ENCODE data around the gene NEGR1.
A peak's percentile ranks its signal among the peaks of the same experiment; 100 is the strongest.

NEGR1 gene

GRCh38 chr1:71676979-71677925, 605.1 kb downstream of the NEGR1 start:
- DNase-seq: no peak

DNA sequence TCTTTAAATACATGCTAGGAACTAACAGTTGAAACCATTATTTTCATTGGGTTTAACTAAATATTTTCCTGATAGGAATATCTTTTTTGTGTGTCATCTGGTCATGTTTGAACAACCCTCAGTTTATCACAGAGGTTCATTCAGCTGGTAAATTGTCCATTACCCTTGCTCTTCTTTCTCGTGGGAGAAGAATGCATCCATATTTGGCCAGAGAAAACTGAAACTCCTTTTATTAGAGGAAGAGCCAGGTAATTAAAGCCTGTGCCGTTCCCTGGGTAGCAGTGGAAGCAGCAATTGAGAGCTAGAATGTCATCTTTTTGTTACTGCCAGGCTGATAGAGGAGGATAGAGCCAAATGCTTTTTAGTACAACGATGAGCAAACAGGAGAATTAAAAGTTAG, 614.3 kb downstream of the NEGR1 start:
- intact Hi-C loops (cut with DNase I): no loop called here
- DNase-seq: no peak

More at GRCh38 chr1:71676979-71677925, 605.1 kb downstream of the NEGR1 start:
- intact Hi-C loops (cut with DNase I): no loop called here

DNA sequence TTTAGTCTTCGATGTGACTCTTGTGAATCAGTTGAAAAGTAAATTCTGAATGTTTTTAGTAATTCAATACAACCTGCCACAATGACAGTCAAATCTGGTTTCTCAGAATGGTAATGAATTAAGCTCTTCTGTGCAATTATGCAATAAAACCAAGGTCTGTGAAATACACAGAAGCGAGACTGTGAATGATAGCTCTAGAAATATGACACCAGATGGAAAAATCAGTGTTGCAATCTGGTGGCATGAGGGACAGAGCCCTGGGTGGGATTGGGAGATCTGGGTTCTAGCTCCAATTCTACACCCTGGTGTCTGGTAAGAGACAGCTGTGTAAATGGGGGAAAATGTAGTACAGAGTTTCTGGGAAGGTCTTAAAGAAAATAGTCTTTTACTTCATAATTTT, 615.1 kb downstream of the NEGR1 start:
- intact Hi-C loops (cut with DNase I): no loop called here
- DNase-seq: no peak

GRCh38 chr1:71666609-71667008, 615.7 kb downstream of the NEGR1 start:
- intact Hi-C loops (cut with DNase I): no loop called here
- no peak for DNase-seq

DNA sequence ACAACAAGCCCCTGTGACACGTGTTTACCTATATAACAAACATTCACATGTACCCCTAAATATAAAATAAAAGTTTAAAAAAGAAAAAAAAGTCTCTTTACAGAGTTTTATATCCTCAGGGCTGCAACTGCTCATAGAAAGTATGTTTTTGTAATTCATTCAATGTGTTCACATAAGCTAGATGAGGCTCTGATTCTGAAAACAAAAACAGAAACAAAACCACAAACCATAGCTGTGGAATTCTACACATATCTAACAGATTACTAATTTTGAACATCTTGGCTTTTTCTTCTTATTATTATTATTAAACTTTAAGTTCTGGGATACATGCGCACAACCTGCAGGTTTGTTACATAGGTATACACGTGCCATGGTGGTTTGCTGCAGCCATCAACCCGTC, 621.9 kb downstream of the NEGR1 start:
- DNase-seq: no peak
- intact Hi-C loops (cut with DNase I): no loop called here

GRCh38 chr1:71657891-71658679, 624.3 kb downstream of the NEGR1 start:
- no peak for DNase-seq
- intact Hi-C loops (cut with DNase I): no loop called here

GRCh38 chr1:71656902-71657301, 625.4 kb downstream of the NEGR1 start:
- no peak for DNase-seq
- intact Hi-C loops (cut with DNase I): no loop called here

- intact Hi-C loops (cut with DNase I): no loop called here
- DNase-seq: no peak
Measured at GRCh38 chr1:71655604-71656003, 626.7 kb downstream of the NEGR1 start.

DNA sequence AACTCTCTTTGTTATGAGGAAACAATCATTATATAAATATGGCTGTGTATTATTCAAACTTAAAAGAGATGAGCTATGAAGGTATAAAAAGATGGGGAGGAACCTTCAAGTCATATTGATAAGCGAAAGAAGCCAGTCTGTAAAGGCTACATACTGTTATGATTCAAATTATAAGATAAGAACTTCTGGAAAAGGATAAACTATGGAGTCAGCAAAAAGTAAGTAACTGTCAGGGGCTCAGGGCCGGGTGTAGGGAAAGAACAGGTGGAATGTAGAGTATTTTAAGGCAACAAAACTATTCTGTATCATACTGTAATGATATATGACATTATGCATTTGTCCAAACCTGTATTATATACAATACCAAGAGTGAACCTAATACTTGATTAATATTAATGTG, 628.4 kb downstream of the NEGR1 start:
- intact Hi-C loops (cut with DNase I): no loop called here
- no peak for DNase-seq

DNA sequence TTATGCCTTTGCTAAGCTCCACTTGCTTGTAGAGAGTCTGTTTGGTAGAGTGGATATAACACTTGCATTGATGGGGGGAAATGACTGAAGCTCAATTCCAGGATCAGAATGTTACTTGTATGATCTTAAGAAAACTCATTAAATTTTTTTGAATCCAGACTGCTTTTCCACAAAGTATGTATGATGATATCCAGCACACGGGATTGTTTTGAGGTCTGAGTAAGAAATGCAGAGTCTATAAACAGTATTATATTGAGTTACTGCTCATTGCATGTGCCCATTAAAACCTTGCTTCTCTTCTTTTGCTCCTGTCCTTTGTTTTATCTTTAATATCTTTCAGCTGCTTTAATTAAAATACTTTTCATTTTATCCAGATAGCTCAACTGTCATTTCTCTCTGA, 631.1 kb downstream of the NEGR1 start:
- no peak for DNase-seq
- intact Hi-C loops (cut with DNase I): no loop called here

DNA sequence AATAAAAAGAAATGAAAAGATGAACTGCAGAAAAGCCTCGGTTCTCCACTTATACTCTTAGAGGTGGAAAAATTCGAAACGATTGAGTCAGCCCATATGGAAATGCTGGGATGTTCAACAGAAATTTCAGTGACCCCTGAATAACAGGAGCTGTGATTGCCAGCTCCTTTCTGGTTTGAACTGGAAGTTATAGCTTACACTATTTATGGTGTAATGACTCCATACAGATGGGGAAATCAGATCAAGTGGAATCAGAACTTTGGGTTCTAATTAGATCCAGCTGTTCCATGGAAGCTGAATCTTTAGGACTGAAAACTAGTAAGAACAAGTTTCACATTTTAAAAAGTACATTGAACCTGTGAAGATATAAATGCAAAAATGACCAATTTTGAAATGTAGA, 632.2 kb downstream of the NEGR1 start:
- intact Hi-C loops (cut with DNase I): no loop called here
- no peak for DNase-seq

- intact Hi-C loops (cut with DNase I): no loop called here
- DNase-seq: peak in 5 of 42 donors; percentile 2 to 39 (median 20)
Measured at GRCh38 chr1:71649608-71650007, 632.7 kb downstream of the NEGR1 start.

- DNase-seq: no peak
- intact Hi-C loops (cut with DNase I): no loop called here
Measured at GRCh38 chr1:71647513-71648300, 634.6 kb downstream of the NEGR1 start.

- intact Hi-C loops (cut with DNase I): no loop called here
- no peak for DNase-seq
Measured at GRCh38 chr1:71645015-71645414, 637.3 kb downstream of the NEGR1 start.

DNA sequence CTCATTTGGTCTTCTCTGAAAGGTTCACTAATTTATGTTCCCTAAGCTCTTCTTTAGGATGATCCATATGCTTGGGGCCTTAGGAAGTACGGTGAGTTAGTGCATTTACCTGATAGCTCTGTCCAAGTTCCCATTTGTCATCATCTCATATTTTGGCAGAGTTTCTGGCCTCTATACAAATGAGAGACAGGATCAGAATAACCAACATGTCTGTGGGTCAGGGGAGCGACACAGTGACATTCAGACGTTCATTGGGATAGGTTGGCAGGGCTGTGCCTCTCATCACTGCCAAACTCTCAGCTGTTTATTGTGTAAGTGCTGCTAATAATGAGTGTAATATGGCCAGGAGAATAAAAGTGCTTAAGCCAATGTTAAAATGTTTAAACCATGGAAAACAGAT, 640.4 kb downstream of the NEGR1 start:
- intact Hi-C loops (cut with DNase I): no loop called here
- no peak for DNase-seq

- no peak for DNase-seq
- intact Hi-C loops (cut with DNase I): no loop called here
Measured at GRCh38 chr1:71640998-71641397, 641.3 kb downstream of the NEGR1 start.

DNA sequence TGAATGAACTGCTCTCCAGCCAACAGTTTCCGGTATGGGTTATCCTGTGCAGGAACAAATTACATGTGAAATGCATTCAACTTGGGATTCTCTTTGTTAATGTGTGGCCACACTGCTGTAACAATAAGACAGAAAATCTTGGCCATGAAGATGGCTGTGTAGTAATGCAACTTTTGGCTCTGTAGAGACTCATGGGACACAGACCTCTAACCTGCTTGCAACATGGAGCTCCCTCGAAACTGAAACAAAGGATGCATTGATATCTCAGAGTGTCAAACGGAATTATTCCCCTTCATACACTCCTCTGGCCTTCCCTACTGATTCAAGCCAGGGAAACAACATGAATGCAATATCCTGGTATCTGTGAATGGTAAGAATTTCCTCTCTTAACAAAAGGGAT, 642.2 kb downstream of the NEGR1 start:
- DNase-seq: no peak

DNA sequence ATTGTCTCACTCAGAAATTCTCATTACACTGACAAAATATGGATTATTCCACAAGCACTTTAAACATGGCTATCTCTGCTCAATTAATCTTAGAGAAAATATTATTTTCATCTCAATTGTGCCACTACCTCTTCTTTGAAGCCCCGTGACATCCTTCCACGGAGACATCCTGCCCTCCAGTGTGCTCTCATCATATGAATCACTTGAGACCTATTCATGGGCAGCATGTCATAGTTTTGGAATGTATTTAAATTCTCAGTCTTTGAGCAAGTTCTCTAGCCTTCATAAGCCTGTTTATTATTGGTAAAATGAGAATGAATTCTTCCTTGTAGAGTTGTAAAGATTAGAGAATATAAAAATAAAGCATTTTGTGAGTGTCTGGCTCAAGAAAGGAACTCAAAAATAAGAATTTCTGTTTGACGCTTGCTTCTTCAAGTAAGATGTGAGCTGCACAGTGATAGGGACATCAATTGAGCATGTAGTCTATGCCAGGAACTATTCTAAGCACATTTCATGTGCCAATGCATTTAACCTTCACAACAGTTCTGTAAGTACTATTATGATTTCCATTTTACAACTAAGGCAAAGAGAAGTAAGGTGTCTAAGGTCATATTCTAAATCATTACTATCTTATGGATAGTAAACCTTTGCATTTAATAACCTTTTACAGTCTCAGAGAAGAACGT, 644.1 kb downstream of the NEGR1 start:
- DNase-seq: no peak
- intact Hi-C loops (cut with DNase I): no loop called here

More for the DNA sequence above, 642.2 kb downstream of the NEGR1 start:
- intact Hi-C loops (cut with DNase I): no loop called here

DNA sequence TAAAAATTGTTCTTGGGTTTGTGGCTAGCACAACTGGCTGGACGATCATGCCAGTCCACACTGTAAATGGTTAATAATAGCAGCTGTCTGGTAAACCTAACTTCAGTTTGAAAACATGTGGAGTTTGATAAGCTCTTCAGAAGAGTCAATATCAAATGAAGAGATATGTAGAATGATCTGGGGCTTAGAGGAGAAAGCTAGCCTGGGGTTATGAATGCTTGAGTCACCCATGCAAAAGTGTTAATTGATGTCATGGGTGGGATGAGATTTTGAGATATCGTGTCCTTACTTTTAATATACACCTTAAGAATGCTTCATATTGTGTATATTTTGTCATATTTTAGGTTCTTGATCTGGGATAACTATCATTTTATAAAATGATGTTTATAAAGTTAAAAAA, 646.8 kb downstream of the NEGR1 start:
- intact Hi-C loops (cut with DNase I): no loop called here

More for the DNA sequence above, 646.8 kb downstream of the NEGR1 start:
- DNase-seq: no peak
